Activated naive CD4-positive, alpha-beta T cell (primary cell): ENCODE results near the gene MBLAC1.

Experiments
- DNase-seq, 4 experiments: peaks; one replicate each; lab custom pipeline; 2025; lab: John Stamatoyannopoulos, UW

MBLAC1 gene

DNA sequence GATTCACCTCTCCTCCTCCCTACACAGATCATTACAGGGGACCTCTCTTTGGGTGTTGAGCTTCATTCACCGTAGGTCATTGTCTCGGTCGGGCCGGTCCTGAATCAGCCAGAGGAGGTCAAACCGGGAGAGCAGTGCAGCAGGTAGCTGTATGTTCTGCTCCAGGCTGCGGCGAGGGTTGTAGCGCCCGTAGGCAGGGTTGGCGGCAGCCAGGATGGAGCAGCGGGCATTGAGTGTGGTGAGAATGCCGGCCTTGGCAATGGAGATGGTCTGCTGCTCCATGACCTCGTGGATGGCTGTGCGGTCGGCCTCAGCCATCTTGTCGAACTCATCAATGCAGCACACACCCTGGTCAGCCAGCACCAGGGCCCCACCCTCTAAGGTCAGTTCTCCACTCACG lies 31.1 kb upstream of the MBLAC1 start:
- DNase-seq: no peak

DNA sequence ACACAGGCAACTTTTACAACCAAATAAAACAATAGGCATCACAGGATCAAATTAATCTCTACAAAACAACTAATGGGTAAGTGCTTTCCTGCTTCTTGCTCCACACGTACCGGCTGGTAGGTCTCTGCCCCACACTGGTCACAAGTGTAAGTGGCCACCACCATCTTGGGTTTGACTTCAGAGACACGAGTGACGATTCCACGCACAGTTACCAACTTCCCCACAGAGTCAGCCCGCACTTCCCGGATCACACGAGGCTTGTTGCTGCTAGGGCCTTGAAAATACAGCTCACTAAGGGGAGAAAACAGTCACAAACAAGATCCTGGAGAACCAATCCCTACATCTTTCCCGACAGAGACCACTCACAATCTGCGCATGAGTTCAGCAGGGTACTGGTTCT lies 27.9 kb upstream of the MBLAC1 start:
- DNase-seq: no peak

DNA sequence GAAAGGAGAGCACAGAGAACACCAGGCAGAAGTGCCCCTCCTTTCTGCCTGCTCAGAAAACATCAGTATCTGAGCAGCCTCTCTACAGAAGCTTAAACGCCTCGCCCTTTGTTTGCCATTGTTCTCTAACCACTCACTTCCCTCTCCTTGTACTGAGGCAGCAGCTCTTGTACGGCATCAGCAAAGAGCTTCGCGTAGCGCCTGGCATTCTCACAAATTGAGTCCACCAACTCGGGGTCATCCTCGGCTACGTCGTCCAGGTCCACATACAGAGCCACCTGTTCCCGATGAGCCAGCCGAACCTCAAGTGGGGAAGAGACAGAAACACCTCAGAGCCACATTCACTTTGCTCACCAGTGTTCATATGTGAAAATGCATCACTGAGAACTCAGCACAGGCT lies 27.3 kb upstream of the MBLAC1 start:
- no peak for DNase-seq

DNA sequence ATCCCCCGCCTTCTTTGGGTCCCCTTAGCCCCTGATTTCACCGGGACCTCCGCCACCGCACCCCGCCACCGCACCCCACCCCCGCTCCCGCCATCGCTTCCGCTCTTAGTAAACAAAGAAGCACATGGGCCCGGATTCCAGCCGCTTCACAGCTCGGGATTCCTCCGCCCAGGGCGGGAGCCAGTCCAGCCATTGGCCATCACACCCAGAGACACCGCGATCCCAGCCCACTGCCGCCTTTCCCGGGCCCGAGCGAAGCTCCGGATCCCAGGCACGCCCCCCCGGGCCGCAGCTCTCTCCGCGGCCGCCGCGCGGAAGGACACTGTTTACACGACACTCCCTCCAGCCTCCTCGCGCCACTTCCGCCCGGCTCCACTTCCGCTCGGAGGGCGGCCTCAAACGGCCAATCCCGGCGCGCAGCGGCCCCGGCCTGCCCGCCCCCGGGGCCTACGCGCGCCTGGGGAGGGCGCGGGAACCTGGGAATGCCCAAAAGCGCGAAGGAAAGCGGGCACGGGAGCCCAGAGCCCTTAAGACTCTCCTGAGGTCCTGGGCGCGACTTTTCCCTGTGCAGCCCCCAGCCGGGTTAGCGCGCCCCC lies 26.2 kb upstream of the MBLAC1 start:
- peak; percentile 62 to 89 (median 86) for DNase-seq

DNA sequence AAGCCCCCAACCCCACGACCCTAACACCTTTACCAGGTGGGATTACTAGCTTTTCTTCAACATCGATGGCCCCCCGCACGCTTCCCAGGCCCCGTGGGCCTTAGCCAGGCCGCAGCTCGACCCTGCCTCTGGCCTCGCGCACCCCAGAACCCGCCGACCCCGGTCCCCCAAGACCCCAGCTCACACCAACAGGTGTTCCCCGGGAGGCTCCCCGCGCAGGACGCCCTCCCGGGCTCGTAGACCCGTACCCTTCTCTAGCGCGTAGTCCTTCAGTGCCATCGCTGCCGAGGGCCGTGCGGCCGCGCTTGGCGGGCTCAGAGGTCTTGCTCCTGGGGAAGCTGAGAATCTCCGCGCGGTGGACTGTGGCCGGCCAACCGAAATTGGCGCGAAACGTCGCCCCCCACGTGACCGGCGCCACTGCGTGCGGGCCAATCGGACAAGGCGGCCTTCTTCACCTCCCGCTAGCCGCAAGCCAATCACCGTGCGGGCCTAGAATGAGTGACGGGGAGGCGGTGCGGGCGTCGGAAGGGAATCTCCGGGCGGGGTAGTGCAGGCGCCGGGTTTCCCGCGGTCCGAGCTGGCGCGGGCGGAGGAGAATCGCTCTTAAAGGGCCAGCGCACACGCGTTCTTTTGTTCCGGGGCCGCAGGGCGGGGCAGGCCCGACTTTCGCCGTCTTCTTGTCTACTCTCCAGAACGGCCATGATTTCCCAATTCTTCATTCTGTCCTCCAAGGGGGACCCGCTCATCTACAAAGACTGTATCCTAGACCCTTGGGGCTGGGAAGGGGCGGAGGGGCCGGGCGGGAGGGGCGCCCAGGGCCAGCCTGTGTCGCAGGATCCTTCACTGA lies 25.5 kb upstream of the MBLAC1 start, which contains the start of the genes AP4M1 and MCM7:
TSS of gene AP4M1 (plus strand) at position 628 of the 847 bp plus-strand sequence. CDS start at position 700, 72 bp downstream.
TSS of gene MCM7 (minus strand) at position 382 of the 847 bp plus-strand sequence. CDS start at position 279, 103 bp downstream.
- DNase-seq: peak; percentile 84 to 93 (median 90)

DNA sequence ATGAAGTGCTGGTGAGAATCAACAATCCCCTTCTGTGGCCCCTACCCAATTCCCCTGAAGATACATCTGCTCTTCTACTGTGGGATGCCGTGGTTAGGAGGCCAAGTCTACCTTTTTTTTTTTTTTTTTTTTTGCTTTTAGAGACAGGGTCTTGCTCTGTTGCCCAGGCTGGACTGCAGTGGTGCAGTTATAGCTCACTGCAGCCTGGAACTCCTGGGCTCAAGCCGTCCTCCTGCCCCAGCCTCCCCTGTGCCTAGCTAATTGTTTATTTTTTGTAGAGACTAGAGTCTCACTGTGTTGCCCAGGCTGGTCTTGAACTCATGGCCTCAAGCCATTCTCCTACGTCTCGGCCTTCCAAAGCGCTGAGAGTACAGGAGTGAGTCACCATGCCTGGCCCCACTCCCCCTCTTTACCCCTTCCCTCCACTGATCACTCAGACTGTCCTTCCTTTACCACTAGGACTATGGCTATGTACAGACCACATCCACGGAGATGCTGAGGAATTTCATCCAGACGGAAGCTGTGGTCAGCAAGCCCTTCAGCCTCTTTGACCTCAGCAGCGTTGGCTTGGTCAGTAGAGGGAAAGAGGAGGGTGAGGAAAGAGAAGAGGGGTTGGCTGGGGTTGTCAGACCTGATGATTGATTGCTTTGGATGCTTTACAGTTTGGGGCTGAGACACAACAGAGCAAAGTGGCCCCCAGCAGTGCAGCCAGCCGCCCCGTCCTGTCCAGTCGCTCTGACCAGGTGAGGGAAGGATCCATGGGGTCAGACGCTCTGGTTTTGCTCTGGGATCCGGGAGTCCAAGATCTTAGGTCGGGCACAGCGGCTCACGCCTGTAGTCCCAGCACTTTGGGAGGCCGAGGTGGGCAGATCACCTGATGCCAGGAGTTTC lies 23.6 kb upstream of the MBLAC1 start:
- DNase-seq: no peak

DNA sequence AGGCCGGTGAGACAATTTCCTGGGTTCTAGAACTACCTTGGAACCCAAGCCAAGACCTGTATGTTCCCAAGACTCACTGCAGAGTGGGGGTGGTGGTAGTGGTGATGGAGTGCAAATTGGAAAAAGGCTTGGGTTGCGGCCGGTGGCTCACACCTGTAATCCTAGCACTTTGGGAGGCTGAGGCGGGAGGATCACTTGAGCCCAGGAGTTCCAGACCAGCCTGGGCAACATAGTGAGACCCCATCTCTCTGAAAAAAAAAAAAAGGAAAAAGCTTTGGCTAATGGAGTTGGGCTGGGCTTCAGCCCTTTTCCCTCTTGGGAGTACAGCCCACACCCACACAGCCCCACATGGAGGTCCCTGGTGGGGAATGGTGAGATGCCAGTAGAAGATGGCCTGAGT lies 21.2 kb upstream of the MBLAC1 start:
- DNase-seq: no peak

DNA sequence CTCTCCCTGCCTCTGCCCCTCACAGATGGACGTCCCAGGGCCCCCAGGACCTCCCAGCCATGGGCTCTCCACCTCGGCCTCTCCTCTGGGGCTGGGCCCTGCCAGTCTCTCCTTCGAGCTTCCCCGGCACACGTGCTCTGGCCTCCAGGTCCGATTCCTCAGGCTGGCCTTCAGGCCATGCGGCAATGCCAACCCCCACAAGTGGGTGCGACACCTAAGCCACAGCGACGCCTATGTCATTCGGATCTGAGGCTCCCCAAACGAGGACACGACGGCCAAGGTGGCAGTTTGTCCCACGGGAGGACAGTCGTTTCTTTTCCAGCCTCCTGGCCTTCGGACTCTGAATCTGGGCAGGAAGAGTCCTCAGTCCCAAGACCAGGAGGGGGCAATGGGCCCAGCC lies 20.1 kb upstream of the MBLAC1 start:
- no peak for DNase-seq

DNA sequence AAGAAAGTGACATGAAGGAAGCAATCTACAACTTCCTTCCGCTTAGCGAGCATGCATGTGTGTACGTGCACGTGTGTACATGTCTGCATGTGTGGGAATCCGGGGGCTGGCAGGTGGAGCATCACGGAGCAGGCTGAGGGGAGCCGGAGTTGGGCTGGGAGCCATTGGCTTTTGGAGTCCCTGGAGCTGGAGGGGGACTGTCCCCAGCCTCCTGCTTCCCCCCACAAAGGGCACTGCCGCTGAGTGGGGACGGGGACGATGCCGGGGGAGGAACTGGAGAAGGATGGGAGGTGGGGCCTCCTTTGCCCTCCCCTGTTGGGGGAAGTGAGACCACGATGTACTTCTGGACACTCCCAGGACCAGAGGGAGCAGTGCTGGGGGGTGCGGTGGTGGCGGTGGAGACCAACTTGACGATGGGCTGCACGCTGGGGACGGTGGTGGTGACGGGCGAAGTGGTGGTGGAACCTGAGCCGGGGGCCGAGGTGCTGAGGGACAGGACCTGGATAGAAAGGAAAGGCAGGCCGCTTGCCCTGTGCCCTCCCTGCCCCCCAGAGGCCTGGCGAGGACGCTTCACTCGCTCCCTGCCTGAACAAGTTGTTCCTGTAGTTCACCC lies 19.5 kb upstream of the MBLAC1 start:
- no peak for DNase-seq

DNA sequence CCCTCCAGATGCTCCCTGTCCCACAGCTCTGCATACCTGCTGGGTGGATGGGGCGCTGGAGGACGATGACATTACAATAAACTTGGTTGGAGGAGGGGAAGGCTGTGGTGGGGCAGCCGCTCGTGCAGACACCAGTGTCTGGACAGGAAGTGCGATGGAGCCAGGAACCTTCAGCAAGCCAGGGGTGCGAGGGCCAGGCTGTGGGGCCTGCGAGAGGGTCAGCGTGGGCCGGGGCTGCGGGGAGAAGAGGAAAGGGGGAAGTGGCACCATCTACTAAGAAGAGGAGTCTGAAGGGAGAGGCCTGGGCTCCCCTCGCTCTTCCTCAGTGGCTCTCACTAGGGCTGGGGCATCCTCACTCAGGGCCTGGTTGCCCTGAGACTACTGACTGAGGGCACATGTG lies 18.9 kb upstream of the MBLAC1 start:
- no peak for DNase-seq

DNA sequence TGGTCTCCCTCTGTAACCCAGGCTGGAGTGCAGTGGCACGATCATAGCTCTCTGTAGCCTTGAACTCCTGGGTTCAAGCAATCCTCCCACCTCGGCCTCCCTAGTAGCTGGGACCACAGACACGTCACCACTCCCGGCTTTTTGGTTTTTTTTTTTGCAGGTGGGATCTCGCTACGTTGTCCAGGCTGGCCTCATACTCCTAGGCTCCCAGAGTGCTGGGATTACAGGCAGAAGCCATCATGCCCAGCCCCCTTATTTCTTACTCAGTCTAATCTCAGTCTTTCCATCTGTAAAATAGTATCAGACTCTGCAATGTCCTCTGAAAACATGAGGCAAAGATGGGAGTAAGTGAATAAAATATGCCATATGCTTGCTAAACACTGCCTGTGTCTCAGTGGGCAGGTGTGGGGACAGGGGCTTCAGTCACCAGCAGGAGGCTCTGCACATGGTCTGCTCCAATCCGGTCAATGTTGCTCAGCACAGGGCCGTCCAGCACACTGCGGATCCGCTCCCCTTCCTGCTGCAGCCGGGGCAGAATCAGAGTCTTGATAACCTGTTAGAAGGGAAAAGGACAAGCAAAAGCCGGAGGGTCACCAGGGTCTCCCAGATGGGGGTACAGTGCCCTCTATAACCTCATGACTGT lies 17.1 kb upstream of the MBLAC1 start:
- DNase-seq: no peak

DNA sequence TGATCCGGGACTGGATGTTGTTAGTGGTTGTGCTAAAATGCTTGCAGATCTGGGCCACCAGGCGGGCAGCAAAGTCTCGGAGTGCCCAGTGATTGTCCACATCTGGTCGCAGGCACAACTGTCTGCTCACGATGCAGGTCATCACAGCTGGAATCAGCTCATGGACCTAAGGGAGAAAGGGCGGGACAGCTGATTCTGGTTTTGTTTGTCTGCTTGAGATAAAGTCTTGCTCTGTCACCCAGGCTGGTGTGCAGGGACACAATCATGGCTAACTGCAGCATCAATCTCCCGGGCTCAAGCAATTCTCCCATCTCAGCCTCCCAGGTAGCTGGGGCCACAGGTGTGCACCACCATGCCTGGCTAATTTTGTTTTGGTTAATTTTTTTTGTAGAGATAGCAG lies 15.6 kb upstream of the MBLAC1 start:
- DNase-seq: no peak

DNA sequence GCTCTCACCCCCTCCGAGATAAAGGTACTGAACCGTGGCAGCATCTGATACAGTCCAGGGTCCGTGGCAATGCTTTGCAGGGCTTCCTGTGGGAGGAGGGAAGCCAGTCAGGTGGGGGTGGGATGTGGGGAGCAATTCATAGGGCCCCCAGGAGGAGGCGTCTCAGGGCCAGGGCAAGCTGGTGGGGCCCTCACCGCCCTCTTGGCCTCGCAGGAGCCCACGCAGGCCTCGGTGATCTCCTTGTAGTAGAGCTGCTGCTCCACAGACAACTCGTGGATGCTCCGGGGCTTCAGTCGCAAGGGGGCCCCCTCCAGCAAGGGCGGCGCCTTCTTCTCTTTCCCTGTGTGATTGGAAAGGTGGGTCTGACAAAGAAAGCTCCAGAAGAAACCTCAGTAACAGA lies 14.9 kb upstream of the MBLAC1 start:
- no peak for DNase-seq

DNA sequence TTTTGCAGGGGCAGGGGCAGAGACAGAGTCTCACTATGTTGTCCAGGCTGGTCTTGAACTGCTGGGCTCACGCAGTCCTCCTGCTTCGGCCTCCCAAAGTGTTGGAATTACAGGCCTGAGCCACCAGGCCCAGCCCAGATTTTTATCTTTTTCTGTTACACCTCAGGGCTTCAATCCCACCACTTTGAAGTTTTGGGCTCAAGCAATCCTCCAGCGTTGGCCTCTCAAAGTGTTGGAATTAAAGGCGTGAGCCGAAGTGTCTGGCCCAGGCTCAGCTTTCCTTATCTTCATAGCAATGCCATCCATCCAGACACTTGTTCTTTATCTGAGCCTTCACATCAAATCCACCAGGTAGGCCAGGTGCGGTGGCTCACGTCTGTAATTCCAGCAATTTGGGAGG lies 11.7 kb upstream of the MBLAC1 start:
- no peak for DNase-seq

DNA sequence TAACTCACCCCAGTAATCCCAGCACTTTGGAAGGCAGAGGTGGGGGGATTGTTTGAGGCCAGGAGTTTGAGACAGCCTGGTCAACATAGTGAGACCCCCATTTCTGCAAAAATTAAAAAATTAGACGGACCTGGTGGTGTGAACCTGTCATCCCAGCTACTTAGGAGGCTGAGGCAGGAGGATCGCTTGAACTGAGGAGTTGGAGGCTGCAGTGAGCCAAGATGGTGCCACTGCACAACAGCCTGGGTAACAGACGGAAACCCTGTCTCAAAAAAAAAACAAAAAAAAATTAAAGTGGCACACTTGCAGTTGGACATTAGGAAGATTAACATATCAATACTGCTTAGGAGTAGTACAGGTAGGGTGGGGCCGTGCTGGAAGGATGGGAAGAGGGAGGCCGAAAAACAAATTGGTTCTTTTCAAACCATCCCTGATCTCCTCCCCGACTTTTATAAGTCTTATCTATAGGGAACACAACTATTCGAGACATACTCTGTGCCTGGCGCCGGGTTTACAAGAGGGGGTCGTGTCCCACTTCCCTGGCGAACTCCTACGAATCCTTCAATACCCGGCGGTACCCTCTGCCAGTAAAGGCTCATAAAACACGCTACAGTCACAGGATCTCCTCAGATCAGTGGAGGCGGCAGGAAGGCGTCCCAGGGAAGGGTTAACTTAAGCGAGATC lies 8.2 kb upstream of the MBLAC1 start:
- no peak for DNase-seq

DNA sequence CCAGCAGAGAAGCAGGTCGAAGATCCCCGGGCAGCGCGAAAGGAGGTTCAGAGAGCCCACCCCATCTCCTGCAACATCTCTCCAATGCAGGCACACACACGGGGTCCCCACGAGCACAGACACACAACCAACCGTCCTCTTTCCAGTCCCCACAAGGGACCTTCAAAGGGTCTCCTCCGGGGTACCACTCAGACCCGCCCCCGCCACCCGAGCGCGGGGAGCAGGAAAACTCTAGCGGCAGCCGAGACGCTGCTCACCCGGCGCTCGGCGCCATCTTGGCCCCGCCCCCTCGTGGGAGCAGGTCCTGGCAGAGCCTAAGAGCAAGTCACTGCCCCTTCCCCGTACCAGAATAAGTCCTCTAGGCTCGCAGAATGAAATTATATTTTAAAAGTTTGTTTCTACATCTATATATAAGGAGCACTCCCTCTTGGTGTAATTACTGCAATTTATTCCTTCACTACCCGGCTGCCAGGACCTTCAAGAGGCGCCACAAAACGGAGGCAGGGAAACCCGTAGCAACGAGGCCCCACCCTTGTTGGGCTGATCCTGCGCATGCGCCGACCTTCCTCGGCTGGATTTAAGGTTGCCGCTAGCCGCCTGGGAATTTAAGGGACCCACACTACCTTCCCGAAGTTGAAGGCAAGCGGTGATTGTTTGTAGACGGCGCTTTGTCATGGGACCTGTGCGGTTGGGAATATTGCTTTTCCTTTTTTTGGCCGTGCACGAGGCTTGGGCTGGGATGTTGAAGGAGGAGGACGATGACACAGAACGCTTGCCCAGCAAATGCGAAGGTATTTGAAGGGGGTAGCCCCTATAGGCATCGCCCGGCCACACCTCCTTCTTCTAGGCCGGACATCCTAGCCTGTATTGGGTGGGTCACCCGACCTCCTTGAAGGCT lies 7.4 kb upstream of the MBLAC1 start, which contains the start of the genes CNPY4 and TAF6:
TSS of gene CNPY4 (plus strand) at position 563 of the 898 bp plus-strand sequence. CDS start at position 674, 111 bp downstream.
TSS of gene TAF6 (minus strand) at position 287 of the 898 bp plus-strand sequence. CDS start 5,149 bp downstream, outside the sequence.
- peak; percentile 89 to 93 (median 90) for DNase-seq

DNA sequence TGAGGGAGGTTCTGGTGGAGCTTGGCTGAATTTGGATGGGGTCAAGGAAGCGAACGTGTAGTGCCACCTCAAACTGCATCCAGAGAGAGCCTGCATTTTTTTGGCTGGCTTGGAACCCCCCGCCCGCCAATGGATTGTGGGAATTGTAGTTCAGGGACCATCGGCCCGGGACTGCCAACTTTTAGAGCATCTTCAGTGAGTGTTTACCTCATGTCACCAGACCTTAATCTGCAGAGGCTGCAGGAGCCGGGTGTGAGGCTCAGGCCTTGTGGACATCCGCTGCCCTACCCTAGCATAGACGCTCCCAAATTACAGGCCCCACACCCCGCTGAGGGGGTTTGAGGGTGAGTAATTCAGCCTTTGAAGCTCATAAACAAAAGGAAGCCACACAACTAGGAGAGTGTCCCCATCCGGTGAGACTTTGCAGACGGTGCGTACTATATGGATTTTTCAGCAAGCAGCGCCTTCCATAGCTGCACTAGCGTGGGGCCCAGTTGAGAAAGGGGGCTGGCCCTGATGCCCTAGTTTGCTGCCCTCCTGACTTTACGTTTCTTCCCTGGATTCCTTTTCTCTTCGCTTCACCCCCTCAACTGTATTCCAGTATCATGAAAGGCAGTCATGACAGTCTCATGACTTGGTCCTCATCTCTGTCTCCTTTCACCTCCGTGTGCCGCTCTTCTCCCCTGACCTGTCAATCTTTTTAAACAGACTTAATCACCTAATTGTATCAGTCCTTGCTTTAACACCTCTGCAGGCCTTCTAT lies 6.6 kb upstream of the MBLAC1 start:
- peak; percentile 45 to 56 (median 50) for DNase-seq

DNA sequence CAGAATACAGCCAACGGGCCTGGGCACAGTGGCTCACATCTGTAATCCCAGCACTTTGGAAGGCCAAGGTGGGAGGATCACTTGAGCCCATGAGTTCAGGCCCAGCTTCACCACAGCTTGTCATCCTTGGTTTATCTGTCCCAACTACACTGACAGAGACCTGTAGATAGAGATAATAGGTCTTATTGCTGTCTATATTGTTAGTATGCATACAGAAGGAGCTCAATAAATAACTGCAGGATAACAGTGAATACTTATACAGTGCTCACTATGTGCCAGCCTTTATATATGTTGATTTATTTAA lies 6.1 kb upstream of the MBLAC1 start:
- DNase-seq: peak in 1 of 4 experiments; percentile 8

DNA sequence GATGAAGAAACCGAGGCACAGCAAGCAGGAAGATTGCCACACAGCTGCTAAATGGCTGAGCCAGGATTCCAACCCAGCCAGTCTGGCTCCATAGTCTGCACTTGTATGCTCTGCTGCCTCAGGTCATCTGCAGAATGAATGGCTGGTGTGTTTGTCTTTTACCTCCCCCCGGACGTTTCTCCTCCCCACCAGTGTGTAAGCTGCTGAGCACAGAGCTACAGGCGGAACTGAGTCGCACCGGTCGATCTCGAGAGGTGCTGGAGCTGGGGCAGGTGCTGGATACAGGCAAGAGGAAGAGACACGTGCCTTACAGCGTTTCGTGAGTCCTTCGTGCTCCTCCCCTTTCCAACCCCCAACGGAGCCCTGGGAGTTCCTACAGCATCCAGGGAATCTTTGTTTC lies 4.7 kb upstream of the MBLAC1 start:
- no peak for DNase-seq
